Right lobe of liver (tissue), 6 donors: ENCODE measurements around the gene SFTA2. TPM values are rescaled to one million over a fixed set of nuclear protein-coding genes. Genes with fewer than 3 reads are reported as not detected.

Experiments
- ATAC-seq, 4 donors: fragments of 200-7000 bp; cut with Tn5 transposase; one replicate each; pipeline ENCODE4 v1.9.1; 2020; ENCODE audit warnings: mild to moderate bottlenecking in 4 of 4, moderate library complexity in 4 of 4
- DNase-seq, 3 donors: peaks; one replicate each; pipeline ENCODE4 v3.0.0-alpha.2; 2020
- H3K27ac ChIP-seq, 3 donors: fragments of 200-600 bp; one replicate each; pipeline ENCODE4 v1.8.0; 2022
- H3K27me3 ChIP-seq, 2 donors: fragments of 200-600 bp; one replicate each; pipeline ENCODE4 v1.8.0; 2022
- H3K36me3 ChIP-seq, 4 donors: fragments of 200-600 bp; sonication (generic) in 1 of 4; one replicate each; pipeline versions ENCODE4 v1.5.1 to v1.8.0; 2017 to 2022; ENCODE audit warnings: control low read depth in 1 of 4
- H3K4me1 ChIP-seq, 4 donors: fragments of 200-600 bp; sonication (generic) in 1 of 4; one replicate each; pipeline versions ENCODE4 v1.5.1 to v1.8.0; 2017 to 2022; ENCODE audit warnings: control low read depth in 1 of 4
- H3K4me3 ChIP-seq, 3 donors: fragments of 200-600 bp; one replicate each; pipeline ENCODE4 v1.8.0; 2022
- H3K9me3 ChIP-seq, 4 donors: fragments of 200-600 bp; sonication (generic) in 1 of 4; one replicate each; pipeline versions ENCODE4 v1.5.1 to v1.8.0; 2017 to 2022; ENCODE audit warnings: control low read depth in 1 of 4
- CTCF ChIP-seq, 4 donors: fragments of 200-600 bp in 3 of 4; fragments of 450-650 bp in 1 of 4; IDR thresholded peaks; one replicate each; pipeline versions ENCODE4 v1.5.1 to v1.8.0; 2016 to 2022; ENCODE audit warnings: antibody characterized with exemption in 4 of 4, mild to moderate bottlenecking in 2 of 4
- POLR2A ChIP-seq: fragments of 450-650 bp; IDR thresholded peaks from one replicate; pipeline ENCODE4 v1.6.1; 2017; ENCODE audit warnings: antibody characterized with exemption, mild to moderate bottlenecking
- WGBS: methylation state at CpG from one replicate; pipeline ENCODE4 v1.1.6; 2018; ENCODE audit warnings: low coverage, low lambda C conversion rate; ENCODE audit not compliant: insufficient coverage; ENCODE audit errors: missing lambda C conversion rate; 5-methylcytosine and 5-hydroxymethylcytosine counted together
- intact Hi-C, 2 donors: fragments of 100-400 bp; cut with DNase I; formaldehyde crosslinking; loops; one replicate each; pipeline versions ENCODE4 v1.11.2 to v1.14.1; 2022
- total RNA-seq, 6 experiments: library from RNA; depleted of rRNA in 2 of 6; stranded (reverse); fragments of >200 nt in 2 of 6; fragmentation: NEBNext Ultra II Directional in 3 of 6; extraction: Animal tissue kit (Norgen Biotek cat#: 25700) in 3 of 6; gene quantifications; one replicate each; pipeline versions ENCODE4 v1.1.0 to v1.2.4, GENCODE V29; 2016 to 2023
- donor health status: DM: no; HTN: yes; CAD: no.
- donor health status: DM: no; HTN: no; CAD: no.
- donor health status: DM: no; HTN: no; CAD: no.
- donor health status: DM: no; HTN: yes; CAD: no.
- donor health status: DM: no; HTN: yes; CAD: no.

The SFTA2 gene
- total RNA-seq, 6 experiments from 2014 or later, result not detected

GRCh38 chr6:30948811-30949210 is 16.8 kb upstream of the SFTA2 start:
- intact Hi-C loops, result no loop called here
- ATAC-seq, result no peak
- TF ChIP-seq CTCF (IDR thresholded peaks at IDR 0.05) (no peak), POLR2A (no peak)

GRCh38 chr6:30947231-30947630 is 15.3 kb upstream of the SFTA2 start:
- H3K4me3 ChIP-seq, result no peak overlapping the region
- 28% methylated on average over 4 of the region's 4 CpGs for WGBS
- H3K27ac ChIP-seq, result no peak overlapping the region
- intact Hi-C loops, result no loop called here
- H3K4me1 ChIP-seq, result no peaks in the 10 kb centered on the region
- H3K9me3 ChIP-seq, result no peaks in the 10 kb centered on the region
- ATAC-seq, result peak in 1 of 4 donors; percentile 14
- no peaks in the 10 kb centered on the region for H3K27me3 ChIP-seq
- no peak for DNase-seq
- TF ChIP-seq CTCF (IDR thresholded peaks at IDR 0.05) (no peak), POLR2A (no peak)
- no peaks in the 10 kb centered on the region for H3K36me3 ChIP-seq

More at GRCh38 chr6:30948811-30949210, 16.8 kb upstream of the SFTA2 start:
- Histone ChIP-seq H3K4me1 (no peaks in the 10 kb centered on the region), H3K27me3 (no peaks in the 10 kb centered on the region), H3K4me3 (no peak overlapping the region), H3K36me3 (no peaks in the 10 kb centered on the region), H3K27ac (no peak overlapping the region), H3K9me3 (no peaks in the 10 kb centered on the region)
- DNase-seq, result no peak
- WGBS, result 81% methylated on average over 6 of the region's 6 CpGs

- intact Hi-C loops, result no loop called here
- H3K27ac ChIP-seq, result no peak overlapping the region
- DNase-seq (no peak), ATAC-seq (no peak)
- no peak overlapping the region for H3K4me3 ChIP-seq
- H3K9me3 ChIP-seq, result no peaks in the 10 kb centered on the region
- no peaks in the 10 kb centered on the region for H3K36me3 ChIP-seq
- WGBS, result 74% methylated on average over 3 of the region's 5 CpGs
- H3K4me1 ChIP-seq, result no peaks in the 10 kb centered on the region
- no peaks in the 10 kb centered on the region for H3K27me3 ChIP-seq
- TF ChIP-seq POLR2A (no peak), CTCF (IDR thresholded peaks at IDR 0.05) (no peak)
Observed at GRCh38 chr6:30945281-30945680, 13.3 kb upstream of the SFTA2 start.

GRCh38 chr6:30944051-30944450 is 12.1 kb upstream of the SFTA2 start:
- 55% methylated on average over 4 of the region's 4 CpGs for WGBS
- Histone ChIP-seq H3K27me3 (no peaks in the 10 kb centered on the region), H3K4me3 (no peak overlapping the region), H3K4me1 (no peaks in the 10 kb centered on the region), H3K9me3 (no peaks in the 10 kb centered on the region), H3K27ac (no peak overlapping the region), H3K36me3 (no peaks in the 10 kb centered on the region)
- intact Hi-C loops, result no loop called here
- DNase-seq, result no peak
- no peak for TF ChIP-seq CTCF (IDR thresholded peaks at IDR 0.05)
- TF ChIP-seq POLR2A, result no peak
- no peak for ATAC-seq
